ENCODE data around the gene ZCCHC17.

Gene ZCCHC17

GRCh38 chr1:31296486-31297276, at the start of gene ZCCHC17, which contains the start of gene SNRNP40:
Gene ZCCHC17, plus strand, starts transcription at chr1:31297032. Its CDS starts 13,067 bp downstream, at chr1:31310099.
Gene SNRNP40, minus strand, starts transcription at chr1:31296788. Its CDS starts 37 bp downstream, at chr1:31296751.
- peak within 1 kb of the TSS; percentile 81 for H3K27ac ChIP-seq
- POLR2A ChIA-PET (ENCODE audit: low non-redundant PET) = interaction anchor here (0.6 kb wide), 1 partner anchor 23 kb away, joined by 5 read pairs; no protein-coding TSS in a partner anchor
- TF ChIP-seq CTCF (conservative IDR thresholded peaks at IDR 0.05; ENCODE audit: low read depth) = no peak
- DNase-seq (ENCODE audit: low spot score) = peak; percentile 99
- CTCF ChIA-PET = interaction anchor here (0.6 to 1.4 kb wide), 3 partner anchors 8 to 252 kb away, joined by 3 to 4 read pairs (median 3); no protein-coding TSS in a partner anchor

- DNase-seq (ENCODE audit: low spot score) = no peak
- ChIA-PET CTCF (no interaction called here), POLR2A (ENCODE audit: low non-redundant PET) (interaction anchor here (0.6 kb wide), 1 partner anchor 30 kb away, joined by 3 read pairs; no protein-coding TSS in a partner anchor)
- no peak for TF ChIP-seq CTCF (conservative IDR thresholded peaks at IDR 0.05; ENCODE audit: low read depth)
- no peak overlapping the region for H3K27ac ChIP-seq
Measured at GRCh38 chr1:31248276-31248675, 48.6 kb upstream of the ZCCHC17 start.

GRCh38 chr1:31249854-31250253, 47.0 kb upstream of the ZCCHC17 start:
- no peak for DNase-seq (ENCODE audit: low spot score)
- no peak for TF ChIP-seq CTCF (conservative IDR thresholded peaks at IDR 0.05; ENCODE audit: low read depth)
- POLR2A ChIA-PET (ENCODE audit: low non-redundant PET) = no interaction called here
- H3K27ac ChIP-seq = no peak overlapping the region
- CTCF ChIA-PET = interaction anchor here (1.1 kb wide), 1 partner anchor 15 kb away, joined by 4 read pairs; no protein-coding TSS in a partner anchor

- no peak for DNase-seq (ENCODE audit: low spot score)
- ChIA-PET POLR2A (ENCODE audit: low non-redundant PET) (no interaction called here), CTCF (no interaction called here)
- H3K27ac ChIP-seq = no peak overlapping the region
- TF ChIP-seq CTCF (conservative IDR thresholded peaks at IDR 0.05; ENCODE audit: low read depth) = no peak
Measured at GRCh38 chr1:31257213-31257612, 39.6 kb upstream of the ZCCHC17 start.

GRCh38 chr1:31258581-31258980, 38.3 kb upstream of the ZCCHC17 start:
- no peak for DNase-seq (ENCODE audit: low spot score)
- POLR2A ChIA-PET (ENCODE audit: low non-redundant PET) = no interaction called here
- TF ChIP-seq CTCF (conservative IDR thresholded peaks at IDR 0.05; ENCODE audit: low read depth) = no peak
- no peak overlapping the region for H3K27ac ChIP-seq
- CTCF ChIA-PET = interaction anchor here (0.6 kb wide), 1 partner anchor 16 kb away, joined by 3 read pairs; no protein-coding TSS in a partner anchor

GRCh38 chr1:31259746-31260145, 37.1 kb upstream of the ZCCHC17 start:
- no peak for TF ChIP-seq CTCF (conservative IDR thresholded peaks at IDR 0.05; ENCODE audit: low read depth)
- no peak overlapping the region for H3K27ac ChIP-seq
- CTCF ChIA-PET = interaction anchor here (0.6 kb wide), 1 partner anchor 304 kb away, joined by 3 read pairs; no protein-coding TSS in a partner anchor
- POLR2A ChIA-PET (ENCODE audit: low non-redundant PET) = interaction anchor here (0.7 kb wide), 1 partner anchor 13 kb away, joined by 3 read pairs; no protein-coding TSS in a partner anchor
- no peak for DNase-seq (ENCODE audit: low spot score)
